ENCODE data around the gene NPFFR2.
"Not testable (repeated sequence)": the region's sequence is repeated elsewhere in the genome, so short reads cannot be mapped to it uniquely, and the experiment has no call there.

Gene NPFFR2

DNA sequence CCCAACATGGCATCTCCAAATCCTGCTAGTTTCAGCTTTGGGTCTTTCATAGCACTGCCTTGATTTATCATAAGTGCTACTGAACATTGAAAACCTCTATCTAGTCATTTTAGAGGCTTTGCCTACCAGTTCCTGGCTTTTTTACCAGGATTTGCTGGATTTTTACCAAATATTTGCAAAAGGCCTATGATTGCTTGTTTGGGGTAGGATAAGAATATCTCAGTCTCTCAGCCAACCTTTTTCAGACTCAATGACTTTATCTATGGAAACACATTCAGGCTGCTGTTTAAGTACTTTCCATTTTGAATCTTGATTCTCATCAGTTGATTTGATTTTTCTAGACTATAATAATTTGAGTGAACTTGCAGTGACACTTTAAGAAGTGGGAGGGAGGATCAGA, 80.1 kb downstream of the NPFFR2 start:
- no peak for DNase-seq (ENCODE audit: low read depth in 2 of 2)

DNA sequence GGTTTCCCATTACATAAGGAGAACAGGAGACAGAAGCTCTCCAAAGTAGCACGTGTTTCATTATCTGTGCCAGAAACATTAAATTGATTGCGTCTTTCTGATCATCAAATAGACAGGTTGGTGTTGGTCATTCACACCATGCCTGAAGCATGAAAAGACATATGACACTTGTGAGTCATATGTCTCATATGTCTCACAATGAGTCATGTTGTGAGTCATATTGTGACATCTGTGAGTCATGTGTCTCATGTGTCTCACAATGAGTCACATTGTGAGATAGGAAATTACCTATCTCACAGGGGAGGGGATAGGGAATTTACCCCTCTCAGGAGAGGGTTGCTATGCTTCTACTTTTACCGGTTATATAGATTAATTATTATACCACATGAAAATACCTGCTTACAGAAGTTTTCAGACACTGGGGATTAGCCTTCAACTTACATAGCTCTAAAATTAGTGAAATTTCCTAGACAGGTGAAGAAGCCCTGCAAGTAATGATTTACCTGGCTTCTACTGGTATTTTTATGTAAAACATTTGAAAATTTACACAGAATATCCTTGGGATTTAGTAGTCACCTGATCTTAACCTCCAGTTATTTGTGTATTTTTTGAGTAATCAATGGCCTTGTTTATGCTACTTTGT, 80.8 kb downstream of the NPFFR2 start:
- no peak for DNase-seq (ENCODE audit: low read depth in 2 of 2)

DNA sequence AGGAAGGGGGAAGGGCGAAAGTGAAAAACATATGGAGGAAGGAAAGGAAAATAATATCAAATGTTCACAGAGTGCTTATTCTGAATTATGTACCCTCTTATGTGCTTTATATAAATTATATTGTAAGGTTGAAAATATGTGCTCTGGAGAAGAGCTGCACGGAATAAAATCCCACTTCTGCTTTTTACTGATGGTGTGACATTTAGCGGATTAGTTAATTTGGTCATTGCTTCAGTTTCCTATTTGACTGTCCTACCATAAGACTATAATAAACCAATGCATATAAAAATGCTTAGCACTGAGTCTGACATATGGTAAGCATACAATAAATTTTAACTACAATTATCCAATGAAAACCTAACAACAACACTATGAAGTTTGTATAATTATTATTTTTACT, 86.2 kb downstream of the NPFFR2 start:
- DNase-seq (ENCODE audit: low read depth in 2 of 2): no peak

- no peak for DNase-seq (ENCODE audit: low read depth in 2 of 2)
Observed at GRCh38 chr4:72119946-72120345, 88.1 kb downstream of the NPFFR2 start.

DNA sequence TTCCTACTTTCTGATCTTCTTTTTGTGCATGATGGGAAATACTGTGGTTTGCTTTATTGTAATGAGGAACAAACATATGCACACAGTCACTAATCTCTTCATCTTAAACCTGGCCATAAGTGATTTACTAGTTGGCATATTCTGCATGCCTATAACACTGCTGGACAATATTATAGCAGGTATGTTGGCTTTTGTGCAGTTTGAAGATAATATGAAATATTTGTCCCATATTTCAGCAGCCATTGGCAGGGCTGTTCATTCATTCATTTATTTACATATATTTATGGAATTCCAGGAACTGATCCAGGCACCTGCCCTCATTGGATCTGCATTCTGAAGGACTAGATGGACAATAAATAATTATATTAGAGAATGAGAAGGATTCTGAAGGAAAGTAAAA, 96.9 kb downstream of the NPFFR2 start:
- DNase-seq (ENCODE audit: low read depth in 2 of 2): no peak

DNA sequence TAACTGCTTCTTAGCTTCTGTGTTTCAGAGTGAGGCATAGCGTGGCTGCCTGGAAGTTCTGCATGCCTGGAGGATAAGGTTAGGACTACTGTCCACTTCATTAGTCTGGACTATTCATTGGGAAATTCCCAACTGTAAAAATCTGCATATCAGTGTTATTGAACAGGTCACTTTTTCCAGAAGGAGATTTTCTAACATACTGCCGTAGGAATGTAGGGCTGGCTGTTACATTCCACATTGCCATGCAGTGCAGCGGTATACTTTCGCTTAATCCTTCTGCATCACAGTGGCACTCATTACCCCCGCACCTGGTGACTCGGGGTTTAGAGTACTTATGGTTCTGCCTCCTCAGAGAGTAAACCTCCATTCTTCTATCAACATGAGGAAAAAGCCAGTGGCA, 104.6 kb downstream of the NPFFR2 start:
- DNase-seq (ENCODE audit: low read depth in 2 of 2): no peak

GRCh38 chr4:72139997-72140396, 108.2 kb downstream of the NPFFR2 start:
- not testable (repeated sequence) for DNase-seq (ENCODE audit: low read depth in 2 of 2)

DNA sequence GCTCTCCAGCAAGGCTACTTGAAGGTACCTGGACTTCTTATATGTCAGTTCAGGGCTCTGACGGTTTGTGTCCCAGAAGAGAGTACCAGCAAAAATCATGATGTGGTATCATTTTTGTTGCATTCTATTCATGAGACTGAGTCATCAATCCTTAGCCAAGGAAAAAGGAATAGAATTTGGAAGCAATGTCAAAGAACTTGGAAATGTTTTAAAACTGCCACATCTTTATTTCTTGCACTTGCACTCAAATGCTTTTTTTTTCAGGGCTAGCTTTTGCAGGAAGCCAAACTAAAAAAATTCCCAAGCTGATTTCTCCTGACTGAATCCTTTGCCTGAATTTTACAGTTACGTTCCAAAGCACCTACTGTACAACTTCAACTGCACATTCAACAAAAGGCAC, 112.4 kb downstream of the NPFFR2 start:
- no peak for DNase-seq (ENCODE audit: low read depth in 2 of 2)

DNA sequence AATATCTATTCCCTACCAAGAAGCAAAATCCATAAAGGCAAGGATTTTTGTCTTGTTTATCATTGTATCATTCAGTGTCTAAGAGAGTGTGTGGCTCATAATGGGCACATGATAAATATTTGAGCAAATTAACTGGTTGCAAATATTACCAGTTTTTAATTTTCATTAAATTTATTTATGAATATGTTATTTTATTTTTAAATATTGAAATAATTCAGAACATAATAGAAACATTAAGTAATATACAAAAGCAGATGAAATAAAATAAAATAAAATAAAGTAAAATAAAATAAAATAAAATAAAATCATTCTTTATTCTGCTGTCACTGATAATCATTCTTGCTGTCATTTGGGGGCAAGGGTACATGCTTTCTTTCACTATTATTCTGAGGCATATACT, 120.9 kb downstream of the NPFFR2 start:
- DNase-seq (ENCODE audit: low read depth in 2 of 2): no peak

DNA sequence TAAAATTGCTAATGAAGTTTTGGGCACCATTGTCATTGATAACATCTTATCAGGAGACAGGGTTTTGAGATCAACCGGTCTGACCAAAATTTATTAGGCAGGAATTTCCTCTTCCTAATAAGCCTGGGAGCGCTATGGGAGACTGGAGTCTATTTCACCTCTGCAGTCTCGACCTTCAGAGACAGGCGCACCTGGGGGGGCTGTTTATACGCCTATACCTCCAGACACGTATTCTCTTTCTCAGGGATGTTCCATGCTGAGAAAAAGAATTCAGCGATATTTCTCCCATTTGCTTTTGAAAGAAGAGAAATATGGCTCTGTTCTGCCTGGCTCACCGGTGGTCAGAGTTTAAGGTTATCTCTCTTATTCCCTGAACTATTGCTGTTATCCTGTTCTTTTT, 121.8 kb downstream of the NPFFR2 start:
- not testable (repeated sequence) for DNase-seq (ENCODE audit: low read depth in 2 of 2)

GRCh38 chr4:72169285-72169684, 137.5 kb downstream of the NPFFR2 start:
- not testable (repeated sequence) for DNase-seq (ENCODE audit: low read depth in 2 of 2)

- DNase-seq (ENCODE audit: low read depth in 2 of 2): no peak
Observed at GRCh38 chr4:72169861-72170260, 138.1 kb downstream of the NPFFR2 start.

GRCh38 chr4:72171761-72172160, 140.0 kb downstream of the NPFFR2 start:
- no peak for DNase-seq (ENCODE audit: low read depth in 2 of 2)

DNA sequence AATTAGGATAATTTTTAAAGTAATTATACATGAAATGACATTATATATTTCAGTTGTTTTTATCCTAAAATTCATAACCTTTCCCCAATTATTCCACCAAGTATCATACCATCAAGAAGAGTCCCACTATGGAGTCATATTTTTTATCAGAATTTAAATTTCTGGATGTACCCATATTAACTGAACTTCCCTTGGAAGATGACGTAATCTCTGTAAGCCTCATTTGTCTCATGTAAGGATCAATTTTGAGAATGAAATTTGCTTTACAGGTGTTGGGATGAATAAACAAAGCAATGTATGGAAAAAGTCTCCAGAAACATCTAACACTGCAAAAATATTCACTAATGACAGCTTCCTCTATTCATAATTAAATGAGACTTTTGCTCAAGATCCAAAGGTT, 147.5 kb downstream of the NPFFR2 start:
- no peak for DNase-seq (ENCODE audit: low read depth in 2 of 2)

- DNase-seq (ENCODE audit: low read depth in 2 of 2): no peak
Observed at GRCh38 chr4:72186714-72187113, 154.9 kb downstream of the NPFFR2 start.

DNA sequence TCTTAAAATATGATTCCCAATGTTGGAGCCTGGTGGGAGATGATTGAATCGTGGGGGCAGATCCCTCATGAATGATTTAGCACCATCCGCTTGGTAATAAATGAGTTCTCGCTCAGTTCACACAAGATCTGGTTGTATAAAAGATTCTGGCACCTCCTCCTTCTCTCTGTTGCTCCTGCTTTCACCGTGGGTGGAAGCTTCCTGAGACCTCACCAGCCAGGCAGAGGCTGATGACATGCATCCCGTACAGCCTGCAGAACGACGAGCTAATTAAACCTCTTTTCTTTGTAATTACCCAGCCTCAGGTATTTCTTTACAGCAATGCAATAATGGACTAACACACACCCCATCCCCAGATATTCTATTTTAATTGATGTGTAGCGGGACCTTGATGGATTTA, 162.2 kb downstream of the NPFFR2 start:
- DNase-seq (ENCODE audit: low read depth in 2 of 2): no peak

- DNase-seq (ENCODE audit: low read depth in 2 of 2): no peak
Observed at GRCh38 chr4:72194453-72194852, 162.7 kb downstream of the NPFFR2 start.
